NCI-H510A treated with DMSO at 0.1 percent for 48 hours (cell line): ENCODE results near the gene TSTD1.
"Not testable (repeated sequence)": the region's sequence is repeated elsewhere in the genome, so short reads cannot be mapped to it uniquely, and the experiment has no call there.

ENCODE experiments used
- DNase-seq: peaks from one replicate; lab custom pipeline; 2025; lab: John Stamatoyannopoulos, UW

The TSTD1 gene

DNA sequence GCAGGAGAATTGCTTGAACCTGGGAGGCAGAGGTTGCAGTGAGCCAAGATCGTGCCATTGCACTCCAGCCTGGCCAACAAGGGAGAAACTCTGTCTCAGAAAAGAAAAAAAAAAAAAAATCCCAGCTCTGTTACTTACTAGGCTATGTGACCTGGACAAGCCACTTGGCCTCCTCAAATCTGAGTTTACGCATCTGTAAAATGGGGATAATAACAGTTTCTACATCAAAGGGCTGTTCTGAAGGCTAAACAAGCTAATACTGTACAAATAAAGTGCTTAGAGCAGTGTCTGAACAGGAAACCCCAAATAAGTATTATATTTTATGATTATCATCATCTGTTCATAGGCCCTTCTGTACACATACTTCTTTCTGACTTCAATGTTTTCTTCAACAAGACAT is 31.4 kb downstream of the TSTD1 start:
- no peak for DNase-seq

DNA sequence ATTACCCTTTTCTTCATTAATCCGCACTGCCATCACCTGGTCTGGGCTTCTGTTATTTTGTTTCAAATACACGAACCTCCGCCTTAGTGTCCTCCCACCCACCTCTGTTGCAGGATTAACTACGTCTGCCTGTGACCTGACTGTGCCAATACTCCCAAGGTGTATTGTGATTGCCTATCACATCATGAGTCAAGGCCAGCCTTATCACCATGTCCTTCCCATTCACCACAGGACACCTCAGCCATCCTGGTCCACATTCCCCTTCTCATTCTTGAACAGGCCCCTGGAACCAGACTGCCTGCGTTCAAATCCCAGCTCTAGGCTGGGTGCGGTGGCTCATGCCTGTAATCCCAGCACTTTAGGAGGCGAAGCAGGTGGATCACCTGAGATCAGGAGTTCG is 32.2 kb downstream of the TSTD1 start:
- DNase-seq: no peak

DNA sequence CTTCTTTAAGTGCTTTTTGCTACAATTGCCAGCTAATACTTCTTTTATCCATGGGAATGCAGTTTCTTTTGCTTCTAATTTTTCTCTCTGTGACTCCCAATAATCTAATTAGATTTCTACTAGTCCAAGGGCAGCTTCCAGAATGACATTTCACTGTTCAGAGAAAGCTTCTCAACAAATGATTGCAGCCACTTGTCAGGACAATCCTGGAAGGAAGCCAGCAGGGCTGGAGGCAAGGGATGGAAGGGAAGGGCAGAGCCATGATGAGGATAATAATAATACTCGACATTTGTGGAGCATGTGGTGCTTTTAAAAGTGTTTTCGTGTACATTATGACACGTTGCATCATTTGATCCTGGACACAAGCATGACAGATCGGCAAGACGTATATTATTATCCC is 37.2 kb downstream of the TSTD1 start:
- no peak for DNase-seq

DNA sequence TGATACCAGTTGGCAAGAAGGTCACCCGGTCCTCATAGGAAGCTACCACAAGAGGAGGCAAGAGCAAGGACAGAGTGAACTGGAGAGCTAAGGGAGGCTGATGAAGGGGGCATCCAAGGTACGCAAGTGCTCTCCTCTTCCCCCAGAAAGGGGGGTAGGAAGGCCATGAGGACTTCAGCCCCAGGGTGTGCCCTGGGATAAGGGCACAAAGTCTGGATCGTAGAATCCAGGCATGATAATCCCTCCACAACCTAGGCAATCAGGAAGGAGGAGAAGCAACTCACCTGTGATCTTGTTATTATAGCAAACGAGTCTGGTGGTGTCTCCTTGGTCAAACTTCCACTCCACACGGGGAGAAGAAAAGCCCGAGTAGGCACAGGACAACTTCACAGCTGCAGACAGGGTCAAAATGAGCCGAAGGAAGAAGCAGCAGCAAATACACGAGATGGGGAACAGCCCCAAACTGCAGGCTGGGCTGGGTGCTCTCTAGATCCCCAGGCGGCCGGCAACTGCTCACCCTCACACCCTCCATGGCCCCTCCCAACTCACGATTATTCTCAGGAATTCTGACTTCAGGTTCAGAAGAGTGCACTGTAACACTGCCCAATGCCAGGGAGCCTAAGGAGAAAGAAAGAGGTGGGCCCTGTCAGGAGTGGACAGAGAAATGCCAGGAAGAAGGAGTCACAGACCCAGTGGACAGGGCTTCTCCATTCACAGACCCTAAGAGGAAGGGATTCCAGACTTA is 37.9 kb downstream of the TSTD1 start:
- no peak for DNase-seq

DNA sequence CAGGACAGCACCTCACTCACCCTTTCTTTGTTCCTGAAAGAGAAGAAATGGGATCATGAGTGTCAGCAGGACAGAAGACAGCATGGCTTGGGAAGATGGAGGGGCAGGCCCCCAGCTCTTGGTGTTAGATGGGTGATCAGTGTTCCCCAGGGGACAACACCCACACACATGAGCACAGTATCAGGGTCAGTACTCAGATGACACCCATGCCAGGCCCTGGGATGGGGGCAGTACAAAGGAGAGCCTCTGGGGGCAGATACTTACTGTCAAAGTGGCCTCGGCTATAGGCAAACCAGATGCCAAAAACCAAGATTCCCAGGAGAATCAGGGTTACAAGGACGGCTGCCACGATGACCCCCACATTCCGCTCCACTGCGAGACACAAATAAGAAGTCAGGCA is 39.4 kb downstream of the TSTD1 start:
- no peak for DNase-seq

DNA sequence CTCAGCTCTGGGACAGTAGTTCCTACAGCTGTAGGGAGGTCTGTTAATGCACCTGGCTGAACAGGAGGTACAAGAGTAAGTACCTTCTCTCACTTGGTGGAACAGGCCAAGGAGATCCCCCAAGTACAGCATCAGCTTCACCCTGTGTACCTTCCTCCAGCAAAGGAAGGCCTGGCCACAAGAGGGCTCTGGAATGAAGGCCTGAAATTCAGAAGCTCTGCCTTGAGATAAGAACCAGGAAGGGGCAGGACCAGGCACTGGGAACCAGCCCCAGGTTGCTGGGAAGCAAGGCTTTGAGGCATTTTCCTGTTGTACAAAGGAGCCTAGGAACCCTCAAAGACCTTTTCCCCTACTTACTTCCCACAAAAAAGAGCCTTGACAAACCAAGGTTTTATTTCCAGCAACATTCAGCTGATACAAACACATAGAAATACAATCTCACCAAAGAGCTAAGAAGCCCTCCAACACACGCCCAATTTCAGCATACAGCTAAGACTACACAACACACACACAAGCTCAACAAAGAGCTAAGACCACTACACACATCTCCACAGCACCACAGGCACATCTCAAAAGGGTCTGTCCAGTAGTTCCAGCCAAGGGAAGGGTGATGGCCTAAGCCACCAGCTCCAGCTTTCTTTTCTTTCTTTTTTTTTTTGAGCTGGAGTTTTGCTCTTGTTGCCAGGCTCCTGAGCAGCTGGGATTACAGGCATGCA is 41.3 kb downstream of the TSTD1 start:
- DNase-seq: peak; percentile 20

DNA sequence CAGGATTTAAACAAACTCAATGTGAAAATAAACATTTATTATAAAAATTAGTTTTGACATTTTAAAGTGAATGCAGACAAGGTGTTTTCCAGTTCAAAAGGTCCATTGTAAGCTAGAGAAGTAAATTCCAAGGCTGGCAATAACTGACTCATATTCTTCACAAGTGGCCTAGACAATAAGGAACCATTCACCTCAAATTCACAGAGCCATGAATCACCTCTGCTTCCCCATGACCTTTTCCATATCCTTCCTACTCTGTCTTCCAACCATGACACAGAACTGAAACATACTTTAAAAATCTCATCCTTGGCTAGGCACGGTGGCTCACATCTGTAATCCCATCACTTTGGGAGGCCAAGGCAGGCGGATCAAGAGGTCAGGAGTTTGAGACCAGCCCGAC is 42.6 kb downstream of the TSTD1 start:
- no peak for DNase-seq

DNA sequence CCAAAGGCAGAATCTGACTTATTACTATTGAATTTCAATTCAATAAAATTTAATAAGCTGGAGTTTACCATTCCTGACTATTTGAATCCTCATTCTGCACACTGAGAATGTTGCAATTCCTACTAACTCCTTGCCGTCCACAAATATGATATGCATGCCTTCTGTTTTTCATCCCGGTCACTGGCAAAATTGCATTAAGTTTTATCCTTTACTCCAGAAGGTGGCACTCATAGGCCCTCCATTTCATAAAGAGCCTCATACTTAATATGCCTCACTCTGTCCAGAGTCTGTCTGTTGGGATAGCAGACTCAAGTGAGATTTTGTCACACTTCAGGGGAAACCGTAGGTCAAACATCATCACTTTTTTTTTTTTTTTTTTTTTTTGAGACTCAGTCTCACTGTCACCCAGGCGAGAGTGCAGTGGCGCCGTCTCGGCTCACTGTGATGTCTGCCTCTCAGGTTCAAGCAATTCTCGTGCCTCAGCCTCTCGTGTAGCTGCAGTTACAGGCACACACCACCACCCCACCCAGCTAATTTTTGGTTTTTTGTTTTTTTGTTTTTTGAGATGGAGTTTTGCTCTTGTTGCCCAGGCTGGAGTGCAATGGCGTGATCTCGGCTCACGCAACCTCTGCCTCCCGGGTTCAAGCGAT is 45.1 kb downstream of the TSTD1 start:
- peak; percentile 21 for DNase-seq

DNA sequence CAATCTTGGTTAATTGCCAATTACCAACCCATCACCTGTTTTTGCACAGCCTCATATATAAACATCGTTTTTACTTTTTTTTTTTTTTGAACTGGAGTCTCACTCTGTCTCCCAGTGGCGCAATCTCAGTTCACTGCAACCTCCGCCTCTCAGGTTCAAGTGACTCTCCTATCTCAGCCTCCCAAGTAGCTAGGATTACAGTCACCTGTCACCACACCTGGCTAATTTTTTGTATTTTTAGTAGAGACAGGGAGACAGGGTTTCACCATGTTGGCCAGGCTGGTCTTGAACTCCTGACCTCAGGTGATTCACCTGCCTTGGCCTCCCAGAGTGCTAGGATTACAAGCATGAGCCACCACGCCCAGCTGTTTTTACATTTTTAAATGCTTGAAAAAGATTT is 46.7 kb downstream of the TSTD1 start:
- DNase-seq: not testable (repeated sequence)
